ENCODE measurements around the gene SHPK. TPM values are rescaled to one million over a fixed set of nuclear protein-coding genes. Genes with fewer than 3 reads are reported as not detected.

SHPK gene
- total RNA-seq, 3 donors from 2014 or later = 13.9 to 27.8 (median 19.0) TPM

- no peaks in the 10 kb centered on the region for H3K36me3 ChIP-seq (ENCODE audit: low read depth)
- intact Hi-C loops (cut with DNase I, micrococcal nuclease) = no loop called here
- no peak for ATAC-seq
These were observed 19.7 kb upstream of the SHPK start for GRCh38 chr17:3655766-3656165.

DNA sequence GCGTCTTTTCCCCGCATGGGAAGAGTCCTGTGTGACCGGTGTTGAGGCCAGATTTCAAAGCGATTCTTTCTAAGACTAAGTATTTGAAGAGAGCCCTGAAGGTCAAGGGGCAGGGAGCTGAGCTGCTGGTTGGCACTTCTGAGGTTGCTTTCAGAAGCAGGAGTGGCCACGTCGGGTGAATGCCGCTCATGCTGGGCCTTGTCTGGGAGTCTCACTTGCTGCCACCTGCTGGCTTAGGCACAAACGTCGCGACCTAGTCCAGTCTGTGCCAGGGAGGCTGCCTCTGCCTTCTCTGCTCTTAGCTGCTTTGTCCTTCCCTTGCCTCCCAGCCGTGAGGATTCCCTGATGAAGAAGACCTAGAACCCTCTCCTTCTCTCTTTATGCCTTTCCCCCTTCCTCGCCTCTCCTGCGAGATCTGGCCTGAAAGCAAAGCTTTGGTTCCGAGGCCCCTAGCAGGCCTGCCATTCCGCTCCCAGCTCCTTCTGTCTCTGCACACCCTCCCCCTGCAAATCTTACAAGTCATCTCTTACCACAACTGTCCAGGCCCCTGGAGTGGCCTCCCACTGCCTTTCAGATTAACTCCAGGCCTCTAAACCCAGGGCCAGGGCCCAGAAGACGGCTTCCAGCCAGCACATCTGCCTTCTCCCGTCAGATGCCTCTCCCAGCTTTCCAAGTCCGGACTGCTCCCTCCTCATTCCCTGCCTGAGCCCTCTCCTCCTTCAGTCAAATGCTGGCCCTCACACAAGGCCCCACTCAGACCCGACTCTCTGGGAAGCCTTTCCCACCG is 11.9 kb upstream of the SHPK start:
- H3K36me3 ChIP-seq (ENCODE audit: low read depth) = no peaks in the 10 kb centered on the region
- no peaks in the 10 kb centered on the region for H3K9me3 ChIP-seq
- no peak overlapping the region for H3K4me3 ChIP-seq
- no peaks in the 10 kb centered on the region for H3K4me1 ChIP-seq (ENCODE audit: low read depth)
- ATAC-seq (peak; percentile 93), DNase-seq (peak in 2 of 3 donors; percentile 77 to 78)
- TF ChIP-seq CTCF (IDR thresholded peaks at IDR 0.05) = peak; percentile 14
- intact Hi-C loops (cut with DNase I, micrococcal nuclease) = no loop called here

More at GRCh38 chr17:3655766-3656165, 19.7 kb upstream of the SHPK start:
- Histone ChIP-seq H3K9me3 (no peaks in the 10 kb centered on the region), H3K4me1 (ENCODE audit: low read depth) (peaks cover 9% of the 10 kb centered on the region), H3K4me3 (no peak overlapping the region)
- TF ChIP-seq CTCF (IDR thresholded peaks at IDR 0.05) = no peak
- no peak for DNase-seq

DNA sequence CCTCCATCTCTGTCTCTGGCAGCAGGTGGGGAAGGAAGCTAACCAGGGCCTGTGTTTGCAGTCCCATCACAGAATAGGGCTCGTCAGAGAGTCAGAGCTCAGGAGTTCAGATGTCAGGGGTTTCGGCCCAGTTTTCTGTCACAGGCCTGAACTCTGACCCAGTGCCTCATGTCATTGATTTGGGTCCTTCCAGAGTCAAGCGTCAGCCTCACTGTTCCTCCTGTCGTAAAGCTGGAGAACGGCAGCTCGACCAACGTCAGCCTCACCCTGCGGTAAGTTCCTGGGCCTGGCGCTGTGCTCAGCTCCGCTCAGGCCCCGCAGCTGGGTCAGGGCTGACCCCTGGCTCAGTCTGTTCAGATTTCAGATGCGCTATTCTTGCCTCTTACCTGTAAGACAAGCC is 11.2 kb upstream of the SHPK start:
- Histone ChIP-seq H3K4me3 (no peak overlapping the region), H3K4me1 (ENCODE audit: low read depth) (no peaks in the 10 kb centered on the region), H3K9me3 (no peaks in the 10 kb centered on the region), H3K36me3 (ENCODE audit: low read depth) (no peaks in the 10 kb centered on the region)
- DNase-seq (no peak), ATAC-seq (no peak)
- no peak for TF ChIP-seq CTCF (IDR thresholded peaks at IDR 0.05)
- intact Hi-C loops (cut with DNase I, micrococcal nuclease) = no loop called here

GRCh38 chr17:3645310-3645709 is 9.3 kb upstream of the SHPK start:
- H3K36me3 ChIP-seq (ENCODE audit: low read depth) = no peaks in the 10 kb centered on the region
- ATAC-seq = no peak
- H3K9me3 ChIP-seq = no peaks in the 10 kb centered on the region
- no peaks in the 10 kb centered on the region for H3K4me1 ChIP-seq (ENCODE audit: low read depth)
- H3K4me3 ChIP-seq = no peak overlapping the region
- no peak for TF ChIP-seq CTCF (IDR thresholded peaks at IDR 0.05)
- intact Hi-C loops (cut with DNase I, micrococcal nuclease) = no loop called here
- DNase-seq = no peak

DNA sequence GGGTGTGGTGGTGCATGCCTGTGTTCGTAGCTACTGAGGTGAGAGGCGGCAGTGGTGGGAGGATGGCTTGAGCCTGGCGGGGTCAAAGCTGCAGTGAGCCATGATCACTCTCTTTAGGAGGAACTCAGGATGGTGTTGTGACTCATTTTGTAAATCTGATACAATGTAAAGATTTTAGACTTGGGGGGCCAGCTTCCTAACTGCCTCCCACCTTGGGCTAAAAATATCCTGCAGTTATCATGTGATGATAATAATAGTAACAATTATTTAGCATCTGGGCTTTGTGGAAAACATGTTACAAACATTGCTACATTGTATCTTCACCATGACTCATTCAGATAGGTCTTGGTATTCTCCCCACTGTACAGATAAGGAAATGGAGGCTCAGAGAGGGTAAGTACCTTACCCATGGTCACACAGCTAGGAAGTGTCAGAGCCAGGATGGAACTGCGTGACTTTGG is 7.9 kb upstream of the SHPK start:
- DNase-seq (no peak), ATAC-seq (no peak)
- no peaks in the 10 kb centered on the region for H3K36me3 ChIP-seq (ENCODE audit: low read depth)
- no peaks in the 10 kb centered on the region for H3K9me3 ChIP-seq
- H3K4me3 ChIP-seq = no peak overlapping the region
- TF ChIP-seq CTCF (IDR thresholded peaks at IDR 0.05) = no peak
- H3K4me1 ChIP-seq (ENCODE audit: low read depth) = no peaks in the 10 kb centered on the region
- intact Hi-C loops (cut with DNase I, micrococcal nuclease) = no loop called here

Measured in mucosa of descending colon (tissue), 3 donors.